IPS-NIHi7 (cell line): ENCODE measurements around the gene HEMK1.
A peak's percentile ranks its signal among the peaks of the same experiment; 100 is the strongest.

Experiments used
- DNase-seq: peaks from one replicate; pipeline ENCODE4 v3.0.0; 2012; ENCODE audit warnings: mixed read lengths; ENCODE audit errors: extremely low spot score

Gene HEMK1

GRCh38 chr3:50542177-50543034 lies 26.9 kb upstream of the HEMK1 start:
- DNase-seq = peak; percentile 94

- DNase-seq = peak; percentile 41
Observed at GRCh38 chr3:50545781-50546180, 23.5 kb upstream of the HEMK1 start.

DNA sequence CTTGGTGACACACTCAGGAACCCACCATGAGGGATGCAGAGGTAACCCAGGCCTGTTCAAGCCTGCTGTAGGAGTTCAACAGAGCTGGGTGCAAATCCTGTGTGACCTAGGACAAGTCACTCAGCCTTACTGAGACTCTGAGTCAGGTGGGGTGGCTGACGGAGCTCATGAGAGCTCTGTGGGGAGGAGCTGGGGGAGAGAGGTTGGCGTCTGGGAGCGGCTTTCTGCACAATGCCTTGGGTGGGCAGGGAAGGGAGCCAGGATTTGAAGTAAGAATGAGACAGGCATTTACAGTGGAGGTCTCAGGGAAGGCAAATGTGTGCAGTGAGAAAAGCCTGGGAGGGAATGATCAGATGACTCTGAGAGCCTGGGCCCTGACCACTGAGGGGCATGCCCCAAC lies 20.1 kb upstream of the HEMK1 start:
- DNase-seq = no peak

- peak; percentile 88 for DNase-seq
Observed at GRCh38 chr3:50550079-50550736, 19.1 kb upstream of the HEMK1 start.

DNA sequence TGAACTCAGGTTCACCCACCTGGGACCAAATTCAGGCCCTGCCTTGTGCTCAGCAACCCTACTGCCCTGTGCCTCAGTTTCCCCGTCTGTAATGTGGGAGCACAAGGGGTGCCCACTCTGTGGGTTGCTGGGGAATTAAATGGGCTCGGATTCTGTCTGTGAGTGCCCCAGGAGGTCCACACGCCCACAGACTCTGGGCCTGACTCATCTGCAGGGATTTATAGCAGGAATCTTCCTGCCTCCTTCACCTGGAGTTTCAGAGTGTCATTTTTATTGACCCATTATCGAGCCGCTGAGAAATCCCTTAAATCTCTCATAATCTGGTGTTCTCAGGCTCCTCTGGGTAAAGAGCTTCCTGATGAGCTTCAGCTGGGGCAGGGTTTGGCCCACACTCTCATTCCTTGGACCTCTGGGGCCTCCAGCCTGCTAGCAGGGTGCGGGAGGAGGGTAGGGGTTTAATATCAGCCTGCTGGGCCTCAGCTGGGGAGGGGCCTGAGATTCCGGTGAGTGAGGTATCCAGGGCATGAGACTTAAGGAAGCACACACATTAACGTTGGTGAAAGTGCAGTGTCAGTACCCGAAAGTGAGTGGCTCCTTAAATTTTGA lies 18.2 kb upstream of the HEMK1 start:
- no peak for DNase-seq

DNA sequence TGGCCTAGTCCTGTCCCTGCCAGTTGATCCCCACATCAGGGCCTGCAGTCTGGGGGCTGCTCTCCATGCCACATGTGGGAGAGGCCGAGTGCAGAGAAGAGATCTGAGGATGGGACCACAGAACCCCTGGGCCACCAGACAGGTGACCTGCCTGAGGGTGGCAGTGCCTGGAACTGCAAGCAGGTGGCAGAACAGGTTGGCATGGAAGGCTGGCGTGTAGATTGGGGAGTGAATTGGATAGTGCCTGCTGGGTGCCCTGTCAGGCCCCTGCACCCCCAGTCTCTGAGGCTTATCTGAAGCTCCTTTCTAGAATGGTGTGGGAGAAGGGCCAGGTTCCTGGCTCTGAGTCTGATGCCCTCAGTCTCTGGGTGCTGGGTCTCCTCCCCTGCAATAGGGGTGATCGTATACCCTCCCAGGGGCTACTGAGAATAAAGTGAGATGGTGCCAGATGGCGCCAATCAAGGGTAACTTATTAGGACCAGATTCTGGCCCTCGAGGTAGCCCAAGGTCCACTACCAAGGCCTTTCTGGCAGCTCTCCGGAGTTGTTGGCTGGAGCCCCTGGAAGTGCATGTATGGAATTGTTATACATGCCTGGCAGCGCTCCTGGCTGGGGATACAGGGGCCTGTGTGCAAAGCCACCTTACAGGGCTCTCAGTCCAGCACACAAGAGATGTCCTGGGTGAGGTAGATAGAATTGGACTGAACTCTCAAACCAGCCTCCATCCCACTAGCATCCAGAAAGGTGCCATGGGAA lies 17.5 kb upstream of the HEMK1 start:
- no peak for DNase-seq

DNA sequence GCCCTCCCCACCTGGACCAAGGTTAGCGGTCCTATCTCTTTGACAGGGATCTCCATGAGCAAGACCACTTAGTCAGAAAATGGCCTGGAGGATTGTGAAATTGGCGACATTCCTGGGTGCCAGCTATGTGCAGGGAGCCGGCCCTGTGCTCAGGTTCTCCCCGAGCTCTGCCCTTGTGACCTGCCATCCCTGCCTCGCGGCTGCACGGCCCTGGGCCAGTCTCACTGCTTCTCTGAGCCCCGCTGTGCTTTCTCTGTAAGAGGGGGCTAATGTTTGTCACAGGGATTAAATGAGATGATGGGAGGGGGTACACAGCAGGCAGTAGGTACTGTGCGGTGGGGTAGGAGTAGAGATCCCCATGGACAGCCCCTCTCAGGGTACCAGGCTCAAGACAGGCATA lies 16.7 kb upstream of the HEMK1 start:
- DNase-seq = no peak

DNA sequence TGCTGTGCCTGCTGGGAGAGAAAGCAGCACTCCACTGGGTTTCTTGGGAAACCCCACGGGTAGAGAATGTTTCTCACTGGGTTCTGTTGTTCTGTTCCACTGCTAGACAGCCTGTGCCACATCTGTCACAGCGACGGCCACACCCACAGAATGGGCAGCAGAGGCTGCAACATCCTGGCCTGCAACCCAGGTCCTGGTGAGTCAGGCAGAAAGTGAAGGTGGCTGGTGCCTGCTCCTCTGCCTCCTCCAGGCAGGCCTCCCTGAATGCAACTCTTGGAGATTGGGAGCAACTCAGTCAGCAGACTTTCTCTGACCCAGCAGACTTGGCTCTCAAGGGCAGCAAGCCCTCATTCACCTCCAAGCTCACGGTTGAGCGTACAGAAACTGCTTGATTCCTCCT lies 14.8 kb upstream of the HEMK1 start:
- DNase-seq = no peak

GRCh38 chr3:50557106-50557505 lies 12.2 kb upstream of the HEMK1 start:
- DNase-seq = no peak

DNA sequence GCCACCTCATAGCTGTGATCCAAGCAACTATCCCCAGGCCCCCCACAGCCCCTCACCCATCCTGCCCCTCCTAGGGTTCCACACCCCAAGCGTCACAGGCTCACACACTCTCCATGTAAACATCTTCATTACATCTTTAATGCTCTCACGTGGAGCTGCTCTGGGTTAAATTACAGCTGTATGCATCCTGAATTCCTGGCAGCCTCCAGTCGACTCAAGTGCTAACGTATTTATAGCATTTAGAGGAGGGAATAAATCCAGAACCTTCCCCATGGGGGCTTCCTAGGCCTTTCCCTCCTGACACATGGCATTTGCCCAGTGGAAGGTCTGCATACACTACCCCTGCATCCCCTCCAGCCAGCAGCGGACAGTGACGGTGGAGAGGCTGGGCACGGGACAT lies 11.4 kb upstream of the HEMK1 start:
- DNase-seq = no peak

DNA sequence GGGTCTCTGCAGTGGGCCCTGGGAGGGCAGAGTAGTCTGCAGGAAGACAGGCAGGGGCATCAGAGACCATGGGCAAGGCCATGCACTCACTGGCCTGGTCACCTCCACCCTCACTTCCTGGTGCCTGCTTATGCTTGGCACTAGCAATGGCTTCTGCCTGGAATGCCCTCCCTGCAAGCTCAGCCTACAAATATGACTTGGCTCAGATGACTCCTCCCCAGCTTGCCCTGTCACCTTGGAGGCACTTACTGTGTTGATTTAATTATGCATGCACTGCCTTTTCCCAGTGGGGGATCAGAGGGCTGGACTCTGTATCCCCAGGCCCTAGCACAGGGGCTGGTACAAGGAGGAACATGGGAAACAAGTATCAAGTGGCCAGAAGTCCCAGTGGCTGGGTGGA lies 9.6 kb upstream of the HEMK1 start:
- DNase-seq = no peak

GRCh38 chr3:50562861-50563260 lies 6.5 kb upstream of the HEMK1 start:
- DNase-seq = no peak

DNA sequence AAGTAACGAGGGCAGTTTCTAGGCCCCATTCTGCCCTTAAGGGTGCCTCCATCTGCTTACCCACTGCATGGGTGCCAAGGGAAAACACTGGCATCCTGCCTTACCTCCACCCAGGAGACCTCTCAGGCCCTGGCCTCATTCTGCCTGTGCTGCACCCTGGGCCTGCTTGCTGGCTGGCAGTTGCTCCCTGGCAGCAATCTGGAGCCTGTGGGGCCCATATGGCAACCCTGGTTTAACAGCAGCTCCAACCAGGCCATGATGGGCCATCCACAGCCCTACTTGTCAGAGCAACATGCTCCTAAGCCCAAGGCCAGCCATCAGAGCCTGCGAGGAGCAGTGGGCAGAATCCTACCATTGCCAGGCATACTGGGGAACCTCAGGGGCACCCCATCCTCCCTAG lies 5.5 kb upstream of the HEMK1 start:
- DNase-seq = no peak

DNA sequence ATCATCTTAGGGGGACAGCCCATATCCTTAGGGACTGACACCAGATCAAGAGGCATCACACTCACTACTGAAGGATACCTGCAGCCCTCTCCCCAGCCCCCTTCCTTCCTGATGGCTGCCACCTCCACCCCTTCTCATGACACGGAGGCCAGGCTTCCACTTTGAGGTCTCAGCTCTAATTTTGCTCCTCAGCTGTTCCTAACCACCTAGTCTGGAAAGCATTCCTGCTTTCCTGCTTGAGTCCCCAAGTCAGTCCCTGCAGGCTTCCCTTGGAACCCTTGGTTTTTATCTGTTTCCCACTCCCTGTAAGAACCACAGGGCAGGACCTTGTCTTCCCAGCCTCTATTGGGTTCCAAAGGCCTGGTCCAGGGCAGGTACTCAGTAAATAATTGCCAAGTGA lies 5.0 kb upstream of the HEMK1 start:
- DNase-seq = no peak

GRCh38 chr3:50567011-50567385 lies 2.3 kb upstream of the HEMK1 start:
- no peak for DNase-seq

- peak; percentile 99 for DNase-seq
Observed at GRCh38 chr3:50567386-50568167, 1.7 kb upstream of the HEMK1 start, which contains the start of gene C3orf18. TSS of gene C3orf18 (minus strand) at chr3:50567747. CDS start at chr3:50565699, 2,048 bp downstream.

GRCh38 chr3:50570508-50571279 lies 1.4 kb downstream of the HEMK1 start:
- DNase-seq = no peak

DNA sequence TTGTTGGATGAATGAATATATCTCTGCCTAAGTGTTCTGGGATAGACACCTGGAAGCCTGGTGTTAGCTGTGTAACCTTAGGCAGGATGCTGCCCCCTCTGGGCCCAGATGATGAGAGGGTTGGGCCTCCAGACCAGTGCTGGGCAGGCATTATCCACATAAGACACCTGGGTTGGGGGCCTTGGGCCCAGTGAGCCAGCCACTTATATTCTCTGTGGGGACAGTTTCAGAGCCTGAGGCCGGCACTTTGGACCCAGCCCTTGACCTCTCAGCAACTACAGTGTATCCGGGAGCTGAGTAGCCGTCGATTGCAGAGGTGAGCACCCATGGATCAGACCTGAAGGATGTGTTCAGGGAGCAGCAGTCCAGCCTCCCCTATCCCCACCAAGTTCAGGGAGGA lies 2.2 kb downstream of the HEMK1 start:
- DNase-seq = no peak

GRCh38 chr3:50572158-50572557 lies 2.8 kb downstream of the HEMK1 start:
- DNase-seq = peak; percentile 87

DNA sequence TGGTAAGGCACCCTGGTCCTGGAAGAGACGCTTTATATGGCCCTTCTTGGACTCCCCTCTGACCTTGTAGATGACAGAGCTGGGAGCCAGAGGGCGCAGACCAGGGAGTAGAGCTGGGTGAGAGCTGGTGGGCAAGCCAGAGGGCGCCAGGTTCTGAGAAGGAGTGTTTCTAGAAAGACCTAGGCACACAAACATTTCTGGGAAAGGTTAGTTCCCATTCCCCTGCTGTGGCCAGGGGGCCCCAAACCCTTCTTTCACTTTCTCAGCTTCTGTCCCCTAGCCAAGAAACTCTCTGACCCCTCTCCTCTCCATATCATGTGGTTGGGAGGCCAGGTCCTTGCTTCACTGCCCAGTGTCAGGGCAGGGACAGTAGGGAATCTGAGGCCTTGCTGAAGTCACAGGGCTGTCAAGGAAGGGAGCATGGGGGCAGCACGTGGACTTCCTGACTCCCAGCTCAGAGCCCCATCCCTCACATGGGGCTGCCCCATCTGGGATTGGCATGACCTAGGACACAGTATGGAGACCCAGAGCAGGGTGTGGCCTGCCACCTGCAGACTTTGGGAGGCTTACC lies 3.6 kb downstream of the HEMK1 start:
- DNase-seq = no peak
